GDM1 (cell line): ENCODE results near the gene SNW1.
"Not testable (repeated sequence)": the region's sequence is repeated elsewhere in the genome, so short reads cannot be mapped to it uniquely, and the experiment has no call there.

ENCODE experiments used
- DNase-seq: peaks from one replicate; lab custom pipeline; 2025; lab: John Stamatoyannopoulos, UW

SNW1 gene

DNA sequence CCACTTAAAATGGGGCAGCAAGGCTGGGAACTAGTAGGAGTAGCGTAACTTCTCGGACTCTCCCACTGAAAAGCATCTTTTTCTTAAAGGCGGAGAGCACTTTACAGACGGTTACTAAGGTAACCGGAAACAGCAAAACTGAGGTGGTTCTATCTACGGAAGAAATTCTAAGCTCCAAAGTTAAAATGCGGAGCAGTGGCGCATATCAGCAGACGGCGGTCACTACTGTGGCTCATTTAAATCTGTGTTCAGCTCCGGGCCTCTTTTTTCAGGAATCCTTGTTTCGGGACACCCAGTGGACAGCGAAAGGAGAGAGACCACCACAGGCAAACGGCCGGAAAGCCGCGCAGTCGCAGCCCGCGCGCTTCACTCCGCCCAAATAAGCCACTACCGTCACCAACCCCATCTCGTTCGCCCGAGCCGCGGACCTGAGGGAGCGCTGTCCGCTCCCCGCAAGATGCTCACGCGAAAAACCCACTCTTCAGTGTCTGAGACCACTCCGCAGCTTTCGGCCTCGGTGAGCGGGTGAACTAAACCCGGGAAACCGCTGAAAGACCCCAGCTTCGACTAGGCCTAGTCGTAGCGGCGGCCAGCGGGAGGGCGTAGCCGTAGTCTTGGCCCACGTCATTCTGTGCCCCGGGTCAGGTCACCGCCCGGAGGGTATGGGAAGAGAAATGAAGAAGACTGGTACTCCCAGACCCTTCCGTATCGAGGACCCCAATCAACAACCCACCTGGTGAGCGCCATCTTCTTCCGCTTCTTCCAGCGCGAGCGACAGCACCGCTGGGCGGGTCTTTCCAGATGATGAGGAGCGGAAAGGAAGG lies at the start of gene SNW1:
SNW1 (minus strand) TSS at position 776 of the 824 bp plus-strand sequence; CDS start at position 747, 29 bp downstream.
- peak; percentile 86 for DNase-seq

DNA sequence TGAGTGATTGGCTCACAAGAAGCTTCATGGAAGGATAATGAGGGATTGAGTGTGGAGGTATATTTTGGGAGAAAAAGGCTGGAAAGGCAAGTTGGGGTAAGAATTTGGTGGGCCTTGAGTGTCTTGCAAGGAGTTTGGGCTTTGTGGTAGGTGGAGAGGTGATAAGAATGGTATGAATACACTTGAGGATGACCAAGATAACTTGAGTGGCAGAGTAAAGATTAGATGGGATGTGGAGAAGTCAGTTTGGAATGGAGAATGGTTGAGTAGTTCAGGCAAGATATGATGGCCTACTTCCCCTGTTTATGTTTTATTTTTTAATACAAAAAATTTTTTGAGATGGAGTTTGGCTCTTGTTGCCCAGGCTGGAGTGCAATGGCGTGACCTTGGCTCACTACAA lies 48.1 kb upstream of the SNW1 start:
- no peak for DNase-seq

DNA sequence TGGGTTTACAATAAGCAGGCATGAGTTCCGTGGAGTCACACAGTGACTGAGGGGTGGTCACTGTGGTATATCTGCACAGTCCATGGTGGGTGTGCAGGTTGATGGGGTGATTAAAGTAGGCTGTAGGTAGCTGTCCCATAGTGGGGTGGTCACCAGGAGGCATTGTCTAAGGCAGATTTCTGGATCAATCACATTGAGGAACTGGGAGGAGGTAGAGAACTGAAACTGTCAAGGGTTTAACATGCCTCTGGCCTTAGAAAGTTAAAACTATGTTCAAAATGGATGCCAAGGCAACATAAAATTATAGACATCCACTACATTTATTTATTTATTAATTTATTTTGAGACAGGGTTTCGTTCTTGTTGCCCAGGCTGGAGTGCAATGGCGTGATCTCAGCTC lies 47.3 kb upstream of the SNW1 start:
- no peak for DNase-seq

DNA sequence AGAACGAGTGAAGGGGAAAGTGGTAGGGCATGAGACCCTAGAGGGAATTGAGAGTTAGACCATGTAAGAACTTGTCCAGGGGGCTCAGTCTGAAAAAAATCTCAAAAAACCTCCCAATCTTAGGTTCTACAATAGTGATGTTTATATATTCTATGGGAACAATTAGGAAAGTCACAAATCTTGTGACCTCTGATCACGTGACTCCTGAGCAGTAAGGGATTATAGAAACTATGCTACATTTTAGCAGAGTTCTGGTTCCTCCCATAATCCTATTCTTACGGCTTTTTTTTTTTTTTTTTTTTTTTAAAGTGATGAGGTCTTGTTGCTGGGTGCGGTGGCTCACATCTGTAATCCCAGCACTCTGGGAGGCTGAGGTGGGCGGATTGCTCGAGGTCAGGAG lies 44.8 kb upstream of the SNW1 start:
- DNase-seq = no peak

DNA sequence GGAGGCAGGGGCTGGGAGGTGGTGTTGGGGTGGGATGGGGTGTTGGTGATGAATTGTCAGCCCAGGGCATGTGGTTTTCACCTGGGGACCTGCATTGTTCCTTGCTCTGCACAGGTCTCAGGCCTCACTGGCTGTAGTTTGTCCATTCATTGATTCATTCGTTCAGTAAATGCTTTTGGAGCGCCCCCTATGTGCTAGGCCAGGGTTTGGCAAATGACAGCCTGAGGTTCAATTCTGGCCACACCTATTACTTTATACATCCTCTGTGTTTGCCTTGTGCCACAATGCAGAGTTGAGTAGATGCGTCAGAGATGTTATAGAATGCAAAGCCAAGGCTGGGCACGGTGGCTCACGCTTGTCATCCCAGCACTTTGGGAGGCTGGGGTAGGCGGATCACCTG lies 43.6 kb upstream of the SNW1 start:
- DNase-seq = no peak

DNA sequence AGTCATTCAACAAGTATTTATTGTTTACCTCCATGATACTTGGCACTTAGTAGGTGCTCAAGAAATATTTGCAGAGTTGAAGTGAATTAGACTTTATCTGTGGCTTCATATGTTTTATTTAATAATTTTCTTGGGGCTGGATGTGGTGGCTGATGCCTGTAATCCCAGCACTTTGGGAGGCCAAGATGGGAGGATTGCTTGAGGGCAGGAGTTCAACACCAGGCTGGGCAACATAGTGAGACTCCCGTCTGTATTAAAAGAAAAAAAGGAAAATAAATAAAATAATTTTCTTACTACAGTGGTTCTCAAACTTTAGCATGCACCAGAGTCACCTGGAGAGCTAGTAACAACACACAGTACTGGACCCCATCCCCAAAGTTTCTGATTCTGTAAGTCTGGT lies 39.9 kb upstream of the SNW1 start:
- no peak for DNase-seq

DNA sequence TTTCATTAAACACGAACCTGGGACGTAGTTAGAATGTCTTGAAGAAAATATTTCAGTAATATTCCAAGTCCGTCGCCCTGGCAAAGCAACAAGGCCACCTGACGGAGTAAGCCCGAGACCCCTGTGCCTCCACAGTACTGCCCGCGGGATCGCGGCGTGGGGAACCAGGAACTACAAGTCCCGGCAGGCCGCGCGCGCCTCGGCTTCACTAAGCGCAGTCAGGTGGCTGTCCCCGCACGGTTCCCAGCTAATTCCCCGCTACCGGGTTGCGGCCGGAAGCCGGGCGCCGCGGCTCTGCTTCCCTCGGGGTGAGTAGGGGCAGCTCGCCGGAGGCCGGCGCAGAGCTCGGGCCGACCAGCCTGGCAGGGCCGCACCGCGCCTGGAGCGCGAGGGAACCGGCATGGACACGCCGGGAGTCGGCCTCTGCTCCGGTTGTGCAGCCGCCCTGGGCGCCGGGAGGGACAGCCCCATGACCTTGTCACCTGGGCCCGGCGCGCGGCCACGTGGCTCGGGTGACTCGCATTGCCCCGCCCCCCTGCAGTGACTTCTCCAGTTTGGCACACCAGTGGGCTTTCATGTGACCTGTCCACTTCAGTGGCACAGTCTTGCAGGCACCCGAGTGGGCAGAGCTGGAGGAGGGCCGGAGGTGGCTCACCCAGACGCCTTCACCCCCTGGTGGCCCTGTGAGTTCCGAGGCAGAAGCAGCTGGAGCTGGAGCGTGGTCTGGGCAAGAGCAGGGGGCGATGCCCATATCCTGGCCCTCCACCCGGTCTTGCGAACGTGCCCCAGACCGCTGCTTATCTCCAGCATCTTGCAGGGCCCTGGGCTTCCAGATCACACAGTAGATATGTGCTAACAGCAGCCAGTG lies 39.1 kb upstream of the SNW1 start, which contains the start of gene ADCK1:
ADCK1 (plus strand) TSS at position 247 of the 868 bp plus-strand sequence. CDS start 18,870 bp downstream, outside the sequence.
- DNase-seq = peak; percentile 76

DNA sequence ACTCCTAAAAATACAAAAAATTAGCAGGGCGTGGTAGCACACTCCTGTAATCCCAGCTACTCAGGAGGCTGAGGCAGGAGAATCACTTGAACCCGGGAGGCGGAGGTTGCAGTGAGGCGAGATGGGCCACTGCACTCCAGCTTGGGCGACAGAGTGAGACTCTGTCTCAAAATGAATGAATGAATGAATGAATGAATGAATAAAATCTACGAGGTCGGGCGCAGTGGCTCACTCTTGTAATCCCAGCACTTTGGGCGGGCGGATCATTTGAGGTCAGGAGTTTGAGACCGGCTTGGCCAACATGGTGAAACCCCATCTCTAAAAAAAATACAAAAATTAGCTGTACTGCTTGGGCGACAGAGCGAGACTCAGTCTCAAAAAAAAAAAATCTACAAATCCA lies 38.5 kb upstream of the SNW1 start:
- DNase-seq = not testable (repeated sequence)

DNA sequence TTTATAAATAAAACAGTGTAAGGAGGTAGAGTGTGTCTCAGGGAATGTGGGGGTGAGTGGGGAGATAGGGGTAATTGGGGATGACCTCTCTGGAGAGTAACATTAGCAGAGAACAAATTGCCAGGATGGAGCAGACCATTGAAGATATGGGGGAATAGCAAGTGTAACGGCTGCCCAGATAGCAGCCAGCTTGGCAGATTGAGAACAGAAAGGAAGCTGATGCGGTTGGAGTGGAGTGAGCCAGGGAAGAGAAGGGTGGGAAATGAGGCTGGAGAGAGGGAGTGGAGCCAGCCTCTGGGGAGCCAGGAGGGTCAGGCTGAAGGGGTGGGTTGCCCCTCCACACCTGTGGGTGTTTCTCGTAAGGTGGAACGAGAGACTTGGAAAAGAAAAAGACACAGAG lies 33.4 kb upstream of the SNW1 start:
- DNase-seq = no peak

DNA sequence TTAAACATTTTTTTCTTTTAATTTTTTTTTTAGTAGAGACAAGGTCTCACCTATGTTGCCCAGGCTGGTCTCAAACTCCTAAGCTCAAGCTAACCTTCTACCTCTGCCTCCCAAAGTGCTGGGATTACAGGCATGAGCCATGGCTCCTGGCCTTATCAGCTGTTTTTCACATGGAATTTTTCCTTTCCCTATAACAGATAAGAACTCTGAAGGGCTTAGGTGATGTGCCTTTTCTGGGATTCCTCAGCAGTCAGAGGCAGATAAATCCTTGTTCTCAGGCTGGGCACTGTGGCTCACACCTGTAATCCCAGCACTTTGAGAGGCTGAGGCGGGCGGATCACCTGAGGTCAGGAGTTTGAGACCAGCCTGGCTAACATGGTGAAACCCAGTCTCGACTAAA lies 32.3 kb upstream of the SNW1 start:
- DNase-seq = not testable (repeated sequence)

DNA sequence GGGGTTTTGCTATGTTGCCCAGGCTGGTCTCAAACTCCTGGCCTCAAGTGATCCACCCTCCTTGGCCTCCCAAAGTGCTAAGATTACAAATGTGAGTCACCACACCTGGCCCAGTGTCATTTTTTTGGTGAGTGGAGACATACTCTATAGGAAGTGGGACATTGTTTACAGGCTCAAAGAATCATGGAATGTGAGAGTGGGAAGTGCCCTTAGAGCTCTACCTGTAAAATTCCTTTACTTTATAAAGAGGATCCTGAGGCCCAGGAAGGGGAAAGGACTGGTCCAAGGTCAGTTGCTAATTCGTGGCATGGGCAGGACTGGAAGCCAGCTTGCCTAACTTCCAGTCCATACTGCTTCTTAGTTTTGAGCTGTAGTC lies 30.3 kb upstream of the SNW1 start:
- DNase-seq = no peak

DNA sequence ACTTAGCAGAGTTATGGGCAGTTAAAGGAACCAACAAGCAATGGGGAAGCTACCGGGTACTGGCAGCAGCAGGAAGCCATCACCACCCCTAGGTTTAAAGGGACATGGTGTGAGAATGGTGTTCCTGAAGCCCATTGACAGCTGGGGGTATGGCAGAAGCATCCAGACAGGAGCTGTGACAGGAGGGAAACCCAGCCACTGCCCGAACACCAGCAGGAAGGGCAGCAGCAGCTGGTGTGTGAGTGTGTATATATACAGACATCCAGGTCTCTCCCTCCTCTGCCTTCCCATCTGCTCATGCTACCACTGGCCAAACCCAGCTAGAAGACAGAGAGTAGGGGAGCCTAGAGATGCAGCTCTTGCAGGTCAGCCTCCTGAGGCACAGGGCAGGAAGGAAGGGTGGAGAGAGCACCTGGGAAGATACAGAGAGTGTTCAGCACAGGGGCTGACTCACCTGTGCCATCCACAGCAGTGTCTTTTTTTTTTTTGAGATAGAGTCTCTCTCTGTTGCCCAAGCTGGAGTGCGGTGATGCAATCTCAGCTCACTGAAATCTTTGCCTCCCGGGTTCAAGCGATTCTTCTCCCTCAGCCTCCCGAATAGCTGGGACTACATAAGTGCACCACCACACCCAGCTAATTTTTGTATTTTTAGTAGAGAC lies 29.7 kb upstream of the SNW1 start:
- DNase-seq = no peak

DNA sequence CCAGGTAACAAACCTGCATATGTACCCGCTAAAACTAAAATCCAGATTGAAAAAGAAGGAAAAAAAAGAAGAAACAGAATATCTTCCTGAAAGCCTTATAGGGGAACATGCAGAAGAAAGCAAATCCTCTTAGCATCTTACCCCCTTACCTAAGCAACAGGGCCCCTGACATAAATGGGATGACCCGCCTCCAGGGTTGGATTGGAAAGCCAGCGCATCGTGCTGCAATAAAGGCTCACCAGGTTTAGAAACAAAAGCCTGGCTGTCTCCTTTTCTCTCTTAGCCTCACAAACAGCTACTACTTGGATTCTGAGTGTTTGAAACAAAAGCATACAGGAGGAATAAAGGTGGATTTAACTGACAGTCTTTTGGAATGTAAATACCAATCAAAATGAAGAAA lies 25.2 kb upstream of the SNW1 start:
- DNase-seq = no peak

DNA sequence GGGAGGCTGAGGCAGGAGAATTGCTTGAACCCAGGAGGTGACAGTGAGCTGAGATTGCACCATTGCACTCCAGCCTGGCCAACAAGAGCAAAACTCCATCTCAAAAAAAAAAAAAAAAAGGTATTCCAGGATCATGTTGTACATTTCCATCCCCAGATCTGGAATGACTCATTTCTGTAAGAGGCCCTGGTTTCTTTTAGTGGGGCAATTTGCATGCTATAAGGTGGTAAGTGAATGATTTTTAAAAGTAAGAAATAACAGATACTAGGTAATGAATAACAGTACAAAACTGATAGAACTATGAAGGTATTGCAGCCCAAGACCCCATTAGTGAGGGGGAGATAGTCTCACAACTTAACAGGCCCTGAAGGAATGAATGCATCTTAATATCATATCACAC lies 21.2 kb upstream of the SNW1 start:
- DNase-seq = no peak

DNA sequence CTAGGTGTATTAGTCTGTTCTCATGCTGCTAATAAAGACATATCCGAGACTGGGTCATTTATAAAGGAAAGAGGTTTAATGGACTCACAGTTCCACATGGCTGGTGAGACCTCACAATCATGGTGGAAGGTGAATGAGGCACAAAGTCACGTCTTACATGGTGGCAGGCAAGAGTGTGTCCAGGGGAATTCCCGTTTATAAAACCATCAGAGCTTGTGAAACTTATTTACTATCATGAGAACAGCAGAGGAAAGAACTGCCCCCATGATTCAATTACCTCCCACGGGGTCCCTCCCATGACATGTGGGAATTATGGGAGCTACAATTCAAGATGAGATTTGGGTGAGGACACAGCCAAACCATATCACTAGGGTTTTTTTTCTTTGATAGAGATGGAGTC lies 13.0 kb upstream of the SNW1 start:
- not testable (repeated sequence) for DNase-seq

DNA sequence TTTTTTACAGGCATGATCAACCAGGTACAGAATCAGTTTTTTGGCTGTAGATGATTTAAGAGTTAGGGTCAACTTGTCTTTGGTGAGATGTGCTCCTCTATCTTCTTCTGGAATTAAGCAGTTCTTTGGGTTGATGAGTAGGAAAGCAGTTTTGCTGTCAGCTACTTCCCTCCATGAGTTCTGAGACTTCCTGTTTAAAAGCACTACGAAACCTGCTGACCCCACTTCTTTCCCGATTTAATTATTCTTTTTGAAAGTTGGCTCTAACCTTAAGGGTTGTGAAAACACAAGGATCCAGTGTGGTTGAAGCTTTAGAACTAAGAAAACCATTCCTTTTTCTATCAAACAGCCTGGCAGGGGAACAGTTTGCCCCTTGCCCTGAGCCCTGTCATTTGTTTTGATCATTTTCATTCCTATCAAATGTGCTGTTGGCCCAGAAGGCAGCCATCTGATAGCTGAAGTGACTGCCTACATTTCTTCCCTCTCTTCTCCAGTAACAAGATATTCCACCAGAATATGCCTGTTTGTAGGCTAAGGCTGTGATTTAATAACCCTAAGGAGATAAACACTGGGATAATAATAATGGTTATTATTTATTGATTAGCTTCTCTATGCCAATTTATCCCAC lies 7.6 kb upstream of the SNW1 start:
- not testable (repeated sequence) for DNase-seq

DNA sequence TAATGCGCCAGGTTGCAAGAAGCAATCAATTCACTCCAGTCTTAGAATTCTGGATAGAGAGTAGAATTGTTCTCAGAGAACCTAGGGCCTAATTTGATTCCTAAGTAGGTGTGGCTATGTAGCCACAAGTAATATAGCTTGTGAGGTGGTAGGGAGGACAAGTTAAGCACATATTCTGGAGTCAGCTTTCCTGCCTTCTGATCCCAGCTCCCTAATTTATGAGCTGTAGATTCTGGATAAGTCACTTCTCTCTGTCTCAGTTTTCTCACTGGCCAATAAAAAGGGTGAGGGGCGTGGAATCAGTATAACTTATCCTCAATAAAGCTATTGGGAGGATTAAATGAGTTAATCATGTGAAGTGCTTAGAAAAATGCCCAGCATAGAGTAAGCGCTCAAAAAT lies 3.0 kb upstream of the SNW1 start:
- DNase-seq = no peak

DNA sequence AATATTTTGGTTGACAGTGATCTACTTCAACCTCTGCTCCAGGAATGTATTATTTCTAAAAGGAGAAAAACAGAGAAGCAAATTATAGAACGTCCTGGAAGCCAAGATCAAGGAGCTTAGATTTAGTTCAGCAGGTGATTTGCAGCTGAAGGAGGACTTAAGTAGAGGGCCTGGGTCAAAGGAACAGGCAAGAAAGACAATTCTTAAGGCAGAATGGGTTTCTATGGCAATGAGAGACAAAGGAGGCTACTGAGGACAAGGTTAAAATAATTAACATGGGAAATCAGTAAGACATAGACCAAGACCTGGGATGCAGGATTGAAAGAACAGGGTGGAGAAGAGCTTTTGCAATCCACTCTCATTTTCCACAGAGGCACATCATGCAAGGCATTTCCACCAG lies 2.4 kb upstream of the SNW1 start:
- DNase-seq = no peak

DNA sequence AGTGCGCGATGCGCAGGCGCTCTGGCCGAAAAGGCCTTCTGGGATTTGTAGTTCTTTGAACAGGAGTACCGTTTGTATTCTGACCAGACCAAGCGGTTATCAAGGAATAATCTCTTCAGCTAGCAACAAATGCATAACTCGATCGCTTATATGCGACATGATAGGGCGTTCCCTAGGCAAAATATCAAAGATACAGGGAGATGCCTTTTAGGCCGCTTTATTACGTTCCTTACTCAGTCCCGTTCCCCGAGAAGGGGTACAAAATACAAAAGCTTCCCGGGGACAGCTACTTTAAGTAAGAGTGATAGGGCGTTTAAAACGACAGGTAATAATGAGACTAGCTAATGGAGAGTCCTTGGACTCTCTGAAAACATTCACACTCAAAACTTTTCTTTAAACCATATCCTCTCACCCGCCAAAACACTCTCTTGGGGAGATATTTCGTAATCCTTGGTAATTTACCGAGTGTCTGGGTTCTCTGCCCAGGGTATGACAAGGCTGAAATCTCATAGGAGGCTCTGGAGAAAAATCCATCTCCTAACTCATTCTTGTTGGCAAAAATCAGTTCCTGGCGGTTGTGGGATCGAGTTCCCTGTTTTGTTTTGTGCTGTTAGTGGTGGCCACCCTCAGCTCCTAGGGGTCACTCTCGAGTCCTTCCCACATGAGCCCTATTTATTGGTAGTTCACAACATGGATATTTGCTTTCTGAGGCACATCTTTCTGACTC lies 412 bp upstream of the SNW1 start:
- peak; percentile 8 for DNase-seq

DNA sequence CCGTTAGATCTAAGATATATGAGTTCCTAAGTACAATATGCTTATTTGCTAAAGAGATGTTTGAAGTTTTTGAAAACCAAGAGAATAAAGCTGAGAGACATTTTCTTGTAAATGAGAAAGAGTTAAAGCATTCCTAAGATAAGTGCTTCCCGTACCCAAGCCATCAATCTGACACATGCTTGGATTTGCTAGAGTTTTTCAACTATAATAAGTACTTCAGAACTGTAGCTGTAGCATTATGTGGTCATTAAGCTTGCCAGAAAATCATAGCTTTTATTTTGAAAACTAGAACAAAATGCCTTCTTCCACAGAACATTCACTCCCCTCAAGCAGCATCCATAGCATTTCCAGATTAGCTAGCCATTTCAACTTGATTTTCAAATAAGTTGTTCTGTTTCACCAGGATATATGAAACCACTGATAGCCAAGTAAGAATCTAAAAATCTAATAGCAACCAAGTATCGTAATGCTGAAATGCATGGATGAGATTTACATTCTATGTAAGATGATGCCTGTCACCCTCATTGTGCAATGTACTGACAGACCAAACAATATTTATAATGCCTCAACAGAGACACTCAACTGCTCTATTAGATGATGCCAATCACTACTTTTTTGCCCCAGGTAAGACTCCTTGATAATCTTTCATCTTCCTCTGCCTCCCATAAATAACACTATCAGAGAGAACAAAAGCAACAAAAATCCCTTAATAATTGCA lies 8.0 kb downstream of the SNW1 start:
- DNase-seq = no peak

DNA sequence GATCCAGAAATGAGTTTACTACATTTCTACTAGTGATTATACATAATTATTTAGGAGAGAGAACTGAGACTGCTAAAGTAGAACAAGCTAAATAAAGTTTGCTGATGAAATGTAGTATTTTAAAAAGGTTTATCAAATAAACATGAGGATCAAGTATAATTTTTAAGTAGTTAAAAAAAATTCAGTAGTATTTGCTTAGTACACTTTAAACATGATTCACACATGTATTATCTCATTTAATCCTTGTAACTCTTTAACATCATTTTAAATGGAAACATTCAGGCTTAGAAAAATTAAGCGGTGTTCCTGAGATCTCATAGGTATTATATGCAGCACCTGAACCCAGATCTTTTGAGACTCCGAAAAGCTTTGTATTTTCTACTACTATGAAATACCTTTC lies 8.7 kb downstream of the SNW1 start:
- no peak for DNase-seq
